Measurements from ENCODE around the gene WWOX.

- TF ChIP-seq CTCF (IDR thresholded peaks at IDR 0.05; ENCODE audit: insufficient read depth, low read depth, low read length) (no peak), EZH2 (IDR thresholded peaks at IDR 0.05; ENCODE audit: insufficient read depth, low read length) (no peak)
Measured at GRCh38 chr16:78697426-78697825, 598.0 kb downstream of the WWOX start.
